ENCODE results near the gene TSHZ1. TPM values are rescaled to one million over a fixed set of nuclear protein-coding genes. Genes with fewer than 3 reads are reported as not detected.

TSHZ1 gene
- total and polyA plus RNA-seq, 2 of the 8 experiments (the other 6 are each of a cell fraction or from before 2014, with no cell fraction given) = 0.03 to 0.32 TPM

DNA sequence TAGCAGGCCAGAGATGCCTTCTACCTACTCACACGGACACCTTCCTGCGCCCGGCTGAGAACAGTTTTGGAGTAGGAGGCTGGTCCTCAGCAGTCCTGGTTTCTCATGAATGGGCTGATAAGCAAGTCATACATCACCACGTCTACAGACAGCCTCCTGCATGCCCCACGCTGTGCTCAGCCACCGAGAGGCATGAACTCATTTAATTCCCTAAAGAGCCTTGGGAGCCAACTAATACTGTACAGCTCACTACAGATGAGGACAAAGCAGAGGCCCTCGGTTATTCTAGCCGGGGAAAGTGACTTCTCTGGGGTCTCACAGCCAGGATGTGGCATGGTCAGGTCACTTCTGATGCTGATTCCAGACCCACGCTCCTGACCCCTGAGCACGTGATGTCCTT, 105.6 kb downstream of the TSHZ1 start:
- CTCF ChIA-PET (ENCODE audit: partially characterized antibody) = interaction anchor here (1.5 kb wide), 1 partner anchor 538 kb away, joined by 3 read pairs; no protein-coding TSS in a partner anchor
- Histone ChIP-seq H3K4me2 (ENCODE audit: insufficient read depth in 1 of 2, low read depth in 2 of 2, low read length in 2 of 2) (no peak overlapping the region), H3K9me3 (ENCODE audit: insufficient read depth in 2 of 2, low read depth in 1 of 2, low read length in 1 of 2) (no peaks in the 10 kb centered on the region), H4K8ac (ENCODE audit: extremely low read depth, insufficient read depth, low read length) (no peak overlapping the region), H3K36me3 (ENCODE audit: control insufficient read depth in 2 of 4, insufficient read depth in 4 of 4, low read length in 3 of 4) (no peaks in the 10 kb centered on the region), H3K18ac (ENCODE audit: extremely low read depth, low read length) (no peak overlapping the region), H3K4ac (replicated peaks; ENCODE audit: insufficient read length, low read depth, low read length) (no peak overlapping the region), H2BK120ac (replicated peaks; ENCODE audit: low read depth, low read length) (no peak overlapping the region), H2BK12ac (ENCODE audit: low read depth, low read length) (no peak overlapping the region), H3K9ac (replicated peaks in 1 of 4; ENCODE audit: extremely low read depth in 1 of 4, low read depth in 3 of 4, low read length in 3 of 4) (no peak overlapping the region), H3K23me2 (ENCODE audit: low read depth, low read length) (peaks cover 2% of the 10 kb centered on the region; the same call in 1 of the 2 replicates), H4K91ac (replicated peaks; ENCODE audit: insufficient read length, low read length) (no peak overlapping the region), H4K20me1 (replicated peaks in 1 of 2; ENCODE audit: control insufficient read depth in 1 of 2, insufficient read depth in 2 of 2, low read length in 2 of 2) (no peaks in the 10 kb centered on the region), H3K27me3 (replicated peaks in 1 of 4; ENCODE audit: control insufficient read depth in 3 of 4, extremely low read depth in 1 of 4, insufficient read depth in 3 of 4, low read length in 3 of 4) (no peaks in the 10 kb centered on the region), H2AK5ac (ENCODE audit: low read depth, low read length) (no peak overlapping the region), H2BK20ac (ENCODE audit: low read length) (no peak overlapping the region), H3K27ac (ENCODE audit: low read depth, low read length) (no peak overlapping the region), H3K23ac (ENCODE audit: insufficient read length) (no peak overlapping the region), H3K56ac (replicated peaks; ENCODE audit: insufficient read length, low read depth, low read length) (no peak overlapping the region), H3K4me3 (ENCODE audit: extremely low read depth in 1 of 4, insufficient read depth in 2 of 4, low read depth in 3 of 4, low read length in 4 of 4) (no peak overlapping the region), H3K79me1 (ENCODE audit: low read depth, low read length) (no peaks in the 10 kb centered on the region), H3K79me2 (ENCODE audit: control insufficient read depth in 1 of 2, insufficient read depth in 2 of 2, low read length in 2 of 2) (no peaks in the 10 kb centered on the region), H2BK5ac (ENCODE audit: low read depth, low read length) (no peak overlapping the region), H3K4me1 (replicated peaks in 1 of 4; ENCODE audit: control insufficient read depth in 3 of 4, insufficient read depth in 4 of 4, low read length in 3 of 4) (no peaks in the 10 kb centered on the region), H4K5ac (ENCODE audit: insufficient read length, low read depth, low read length) (no peak overlapping the region), H3K14ac (ENCODE audit: insufficient read length) (no peak overlapping the region), H2AFZ (ENCODE audit: low read length) (no peak overlapping the region), H2BK15ac (ENCODE audit: low read length) (no peak overlapping the region)
- FAIRE-seq (no peak), DNase-seq (ENCODE audit: low read depth in 1 of 2, low spot score in 2 of 2) (no peak)
- WGBS, 2 experiments (ENCODE audit: extremely low coverage in 1 of 2, insufficient coverage in 1 of 2, insufficient read length in 1 of 2, insufficient replicate concordance in 2 of 2, low coverage in 1 of 2, low lambda C conversion rate in 2 of 2, missing lambda C conversion rate in 1 of 2) = 94% methylated on average over 10 of the region's 10 CpGs; no CpG with 5 or more reads in 1 of the 2 experiments
- TF ChIP-seq, protein P1, sequence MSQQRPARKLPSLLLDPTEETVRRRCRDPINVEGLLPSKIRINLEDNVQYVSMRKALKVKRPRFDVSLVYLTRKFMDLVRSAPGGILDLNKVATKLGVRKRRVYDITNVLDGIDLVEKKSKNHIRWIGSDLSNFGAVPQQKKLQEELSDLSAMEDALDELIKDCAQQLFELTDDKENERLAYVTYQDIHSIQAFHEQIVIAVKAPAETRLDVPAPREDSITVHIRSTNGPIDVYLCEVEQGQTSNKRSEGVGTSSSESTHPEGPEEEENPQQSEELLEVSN (IDR thresholded peaks at IDR 0.05) = no peak
- no peak for TF ChIP-seq YY1 (IDR thresholded peaks at IDR 0.05; ENCODE audit: low read depth, low read length)
- TF ChIP-seq SP2 (IDR thresholded peaks at IDR 0.05; ENCODE audit: low read length) = no peak
- no peak for TF ChIP-seq RFX5 (IDR thresholded peaks at IDR 0.05; ENCODE audit: borderline replicate concordance, low read depth, low read length)
- no peak for TF ChIP-seq RAD21 (IDR thresholded peaks at IDR 0.05 in 1 of 2, conservative IDR thresholded peaks at IDR 0.05 in 1 of 2; ENCODE audit: low read depth in 2 of 2, low read length in 2 of 2)
- no peak for TF ChIP-seq SIRT6 (IDR thresholded peaks at IDR 0.05; ENCODE audit: low read length)
- POLR2A ChIA-PET (ENCODE audit: partially characterized antibody) = no interaction called here
